GM19468 (cell line): ENCODE measurements around the gene COL27A1.

Experiments used
- ATAC-seq: cut with Tn5 transposase; IDR thresholded peaks from one replicate; pipeline ENCODE4 v1.9.1; 2021; ENCODE audit warnings: mild to moderate bottlenecking, moderate library complexity, moderate number of reproducible peaks; ENCODE audit not compliant: unreplicated experiment; ENCODE audit errors: extremely low read depth

Gene COL27A1

DNA sequence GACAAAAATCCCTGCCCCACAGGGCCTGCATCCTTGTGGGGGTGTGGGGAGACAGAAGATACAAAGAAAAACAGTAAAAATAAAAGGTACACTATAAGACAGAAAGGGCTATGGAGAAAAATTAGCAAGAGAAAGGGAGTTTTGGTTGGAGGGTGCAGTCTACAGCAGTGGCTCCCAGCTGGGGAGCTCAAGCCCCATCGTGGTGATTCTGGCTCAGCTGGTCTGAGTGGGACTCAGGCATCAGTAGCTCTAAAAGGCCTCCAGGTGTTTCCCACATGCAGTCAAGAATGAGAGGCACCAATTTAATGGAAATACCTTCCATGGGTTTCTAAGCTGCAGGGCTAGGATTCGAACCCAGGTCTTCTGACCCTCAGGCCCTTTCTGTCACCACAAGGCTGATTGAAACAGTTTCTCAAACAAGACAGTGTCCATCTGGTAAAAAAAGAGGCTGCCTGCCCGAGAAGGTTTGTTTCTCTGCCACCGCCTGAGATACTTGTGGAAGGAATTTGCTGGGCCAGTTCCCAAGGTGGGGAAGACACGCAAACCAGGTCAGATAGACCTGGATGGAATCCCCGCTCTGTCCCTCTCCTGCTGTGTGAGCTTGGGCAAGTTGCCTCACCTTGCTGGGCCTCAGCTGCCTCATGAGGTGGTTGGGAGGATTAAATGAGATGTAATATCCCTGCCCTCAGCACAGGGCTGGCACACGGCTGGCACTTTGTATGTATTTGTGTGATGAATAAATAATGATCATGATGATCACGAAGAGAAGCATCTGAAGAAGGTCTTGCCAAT is 43.1 kb downstream of the COL27A1 start:
- no peak for ATAC-seq

DNA sequence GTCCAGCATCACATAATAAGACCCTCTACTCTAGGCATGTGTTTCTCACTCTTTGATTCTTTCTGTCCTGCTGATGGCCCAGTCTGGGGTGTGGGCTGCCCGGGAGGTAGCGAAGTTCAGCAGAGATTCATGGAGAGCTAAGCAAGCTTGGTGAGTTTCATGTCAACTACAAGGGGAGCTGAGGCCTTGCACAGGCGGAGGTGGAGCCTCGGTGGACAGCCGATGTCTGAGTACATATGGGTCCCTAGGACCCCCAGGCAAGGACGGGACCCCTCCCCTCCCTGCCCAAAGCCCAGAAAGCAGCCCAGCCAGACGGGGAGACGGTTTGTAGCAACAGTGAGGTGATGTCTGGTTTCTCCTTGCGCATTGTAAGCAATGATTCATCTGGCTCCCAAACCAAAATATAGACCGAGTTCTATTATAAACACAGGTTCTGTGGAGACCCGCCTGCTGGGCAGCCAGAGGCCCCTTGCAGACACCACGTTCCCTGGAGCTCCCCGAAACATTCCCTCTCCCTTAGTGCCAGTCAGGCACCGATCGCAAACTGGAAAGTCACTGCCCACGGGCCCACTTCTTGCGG is 45.5 kb downstream of the COL27A1 start:
- ATAC-seq = no peak

DNA sequence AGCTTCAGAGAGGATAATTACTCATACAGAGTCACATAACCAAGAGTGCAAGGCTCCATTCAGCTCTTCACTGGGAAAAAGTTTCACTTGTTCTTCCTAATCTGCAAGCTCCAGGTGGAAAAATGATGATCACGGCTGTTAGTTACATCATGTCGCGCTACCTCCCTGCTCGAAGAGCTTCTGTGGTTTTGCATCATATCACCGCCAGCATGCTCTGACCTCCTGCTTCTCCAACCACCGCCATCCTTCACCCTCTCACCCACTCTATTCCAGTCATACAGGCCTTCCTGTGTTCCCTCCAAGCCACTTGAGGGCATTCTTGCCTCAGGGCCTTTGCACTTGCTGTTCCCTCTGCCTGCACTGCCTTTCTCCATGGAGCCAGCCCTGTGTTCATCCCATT is 47.1 kb downstream of the COL27A1 start:
- ATAC-seq = no peak

DNA sequence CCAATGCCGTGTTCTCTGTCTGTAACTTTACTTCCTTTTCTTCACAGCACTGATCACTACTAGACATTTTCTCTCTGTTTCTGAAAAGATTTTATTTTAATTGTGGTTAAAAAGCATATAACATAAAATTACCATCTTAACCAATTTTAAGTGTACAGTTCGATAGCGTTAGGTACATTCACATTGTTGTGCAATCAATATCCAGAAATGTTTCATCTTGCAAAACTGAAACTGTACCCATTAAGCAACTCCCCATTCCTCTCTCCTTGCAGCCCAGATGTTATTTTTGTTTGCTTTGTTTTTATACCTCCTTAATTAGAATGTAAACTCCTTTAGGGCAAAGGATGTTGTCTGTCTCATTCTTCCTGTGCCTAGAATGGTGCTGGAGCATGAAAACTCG is 47.5 kb downstream of the COL27A1 start:
- no peak for ATAC-seq

DNA sequence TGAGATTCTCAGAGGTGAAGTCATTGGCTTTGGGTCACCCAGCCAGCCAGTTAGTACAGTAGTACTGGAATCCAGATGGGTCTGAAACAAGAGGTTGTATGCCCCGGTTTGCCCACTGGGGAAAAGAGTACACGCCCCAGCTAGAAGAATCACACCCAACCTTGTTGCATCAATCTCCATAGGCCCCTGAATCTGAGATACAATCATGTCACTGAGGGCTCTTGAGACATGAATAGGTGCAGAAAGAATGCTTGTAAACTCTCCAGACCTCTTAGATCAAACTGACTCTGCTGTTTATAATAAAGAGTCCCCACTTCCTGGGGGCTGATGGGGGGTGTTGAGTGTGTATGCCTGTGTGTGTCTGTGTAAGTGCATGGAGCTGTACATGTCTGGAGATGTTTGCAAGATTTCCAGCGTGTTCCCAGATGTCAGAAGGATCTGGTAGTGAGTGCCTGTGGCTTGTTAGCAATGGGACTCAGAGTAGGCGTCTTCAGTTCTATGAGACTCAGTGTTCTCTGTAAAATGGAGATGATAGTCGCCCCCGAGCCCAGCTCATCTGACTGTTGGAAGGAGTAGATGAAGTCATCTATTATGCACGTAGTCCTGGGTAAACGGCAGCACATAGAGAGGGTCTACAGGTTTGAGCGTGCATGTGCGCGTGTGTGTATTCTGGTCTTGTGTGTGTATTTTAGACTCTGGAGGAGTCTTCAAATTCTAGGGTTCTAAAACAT is 48.2 kb downstream of the COL27A1 start:
- ATAC-seq = no peak

DNA sequence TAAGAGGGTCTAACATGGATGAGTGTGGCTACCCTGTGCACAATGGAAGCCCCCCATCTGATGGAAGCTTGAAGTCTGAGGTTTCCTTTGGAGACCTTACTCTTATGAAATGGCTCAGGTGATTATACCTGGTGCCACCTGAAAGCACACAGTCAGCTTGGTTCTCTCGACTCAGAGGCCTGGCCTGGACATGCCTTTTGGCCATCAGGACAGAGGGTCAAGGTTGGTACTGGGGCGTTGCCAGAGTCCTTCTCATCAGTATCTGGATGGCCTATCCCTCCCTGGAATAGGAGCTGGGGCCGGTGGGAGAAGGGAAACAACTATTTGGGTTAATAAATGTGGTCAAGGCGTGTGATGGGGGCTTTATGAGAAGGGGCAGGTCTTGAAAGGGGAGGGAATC is 48.9 kb downstream of the COL27A1 start:
- ATAC-seq = no peak

DNA sequence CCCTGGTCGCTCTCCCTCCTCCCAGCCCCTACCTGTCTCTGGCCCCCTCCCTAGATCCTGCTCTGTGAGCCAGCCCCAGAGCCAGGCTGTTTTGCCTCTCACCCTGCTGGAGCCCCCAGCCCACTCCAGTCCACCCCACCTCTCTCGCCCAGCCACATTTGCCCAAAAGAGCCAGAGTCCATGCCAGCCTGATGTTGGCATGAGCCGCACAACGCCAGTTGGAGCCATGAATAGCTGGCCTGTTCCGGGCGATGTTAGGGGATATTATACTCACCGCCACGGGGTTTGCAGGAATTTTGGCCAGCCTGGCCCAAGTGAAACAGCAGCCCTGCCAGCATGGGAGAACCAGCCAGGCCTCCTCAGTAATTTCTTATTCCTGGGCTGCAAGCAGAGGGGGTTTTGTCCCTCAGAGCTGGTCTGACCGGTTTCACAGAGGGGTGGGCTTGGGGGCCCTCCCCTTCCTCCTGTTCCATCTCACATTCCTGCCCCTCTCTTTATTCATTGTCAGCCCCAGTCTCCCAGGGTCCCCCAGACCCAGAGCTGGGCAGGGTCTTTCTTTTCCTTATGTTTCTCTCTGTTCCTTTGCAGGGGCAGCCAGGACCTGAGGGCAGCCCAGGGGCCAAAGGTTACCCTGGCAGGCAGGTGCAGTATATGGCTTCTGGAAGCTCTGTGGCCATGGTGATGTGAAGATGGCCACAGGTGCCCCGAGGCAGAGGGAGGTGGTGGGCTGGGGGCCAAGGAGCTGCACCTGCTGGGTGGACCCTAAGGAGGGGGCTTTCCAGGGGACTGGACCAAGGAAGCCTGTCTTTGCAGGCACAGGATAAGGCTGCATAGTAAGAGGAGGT is 50.1 kb downstream of the COL27A1 start:
- no peak for ATAC-seq

DNA sequence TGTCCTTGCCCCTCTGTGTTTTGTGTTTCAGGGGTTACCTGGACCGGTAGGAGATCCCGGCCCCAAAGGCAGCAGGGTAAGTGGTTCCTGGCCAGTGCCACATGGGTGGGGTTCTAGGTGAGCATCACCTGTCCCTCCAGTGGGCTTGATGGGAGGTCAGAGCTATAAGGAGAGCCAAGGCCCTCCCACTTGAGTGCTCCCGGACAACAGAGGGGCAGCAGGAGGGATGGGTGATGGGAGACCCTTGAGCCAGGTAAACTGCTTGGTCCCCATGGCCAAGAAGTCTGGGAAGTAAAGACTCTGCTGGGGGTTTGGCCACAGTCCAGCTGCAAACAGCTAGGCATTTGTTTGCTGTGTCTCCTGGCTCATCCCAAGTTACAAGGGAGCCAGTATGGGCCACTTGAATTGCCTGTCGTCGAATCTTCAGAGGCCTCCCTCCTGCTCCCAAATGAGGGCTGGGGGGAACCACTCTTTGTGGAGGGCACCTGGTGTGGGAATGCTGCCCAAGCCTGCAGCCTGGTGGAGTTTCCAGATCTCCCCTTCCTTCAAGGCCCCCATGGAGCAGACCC is 51.0 kb downstream of the COL27A1 start:
- ATAC-seq = no peak

DNA sequence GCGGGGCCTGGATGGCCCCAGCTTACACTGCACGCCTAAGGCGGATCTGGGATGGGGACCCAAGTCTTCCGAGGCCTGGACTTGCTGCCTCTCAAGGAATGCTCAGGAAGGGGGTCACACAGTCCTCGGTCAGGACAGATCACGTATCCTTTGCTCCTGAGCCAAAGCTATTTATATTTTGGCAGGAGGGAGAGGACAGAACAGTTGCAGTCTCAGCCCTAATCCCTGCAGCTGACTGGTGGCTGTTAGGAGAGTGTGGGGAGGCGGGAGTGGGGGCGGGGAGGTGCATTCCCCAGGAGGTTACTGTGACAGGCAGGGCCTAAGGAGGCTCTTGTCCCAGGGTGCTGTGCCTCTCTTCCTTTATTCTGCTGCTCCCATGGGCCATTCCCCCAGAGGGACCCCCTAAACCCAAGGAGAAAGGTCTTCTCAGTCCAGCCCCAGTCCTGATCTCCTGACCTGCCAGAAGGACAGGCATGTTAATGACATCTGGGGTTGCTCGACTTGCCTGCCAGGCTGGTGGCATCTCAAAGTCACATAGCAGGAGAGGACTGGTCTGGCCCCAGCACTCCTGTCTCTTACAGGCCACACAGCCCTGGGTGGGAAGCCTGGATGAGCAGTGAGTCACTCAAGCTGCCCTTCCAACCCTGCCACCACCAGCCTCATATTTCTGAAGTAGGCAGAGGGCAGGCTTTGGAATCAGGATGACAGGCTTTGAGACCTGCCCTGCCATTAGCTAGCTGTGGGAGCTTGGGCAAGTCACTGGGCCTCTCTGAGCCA is 51.9 kb downstream of the COL27A1 start:
- no peak for ATAC-seq

DNA sequence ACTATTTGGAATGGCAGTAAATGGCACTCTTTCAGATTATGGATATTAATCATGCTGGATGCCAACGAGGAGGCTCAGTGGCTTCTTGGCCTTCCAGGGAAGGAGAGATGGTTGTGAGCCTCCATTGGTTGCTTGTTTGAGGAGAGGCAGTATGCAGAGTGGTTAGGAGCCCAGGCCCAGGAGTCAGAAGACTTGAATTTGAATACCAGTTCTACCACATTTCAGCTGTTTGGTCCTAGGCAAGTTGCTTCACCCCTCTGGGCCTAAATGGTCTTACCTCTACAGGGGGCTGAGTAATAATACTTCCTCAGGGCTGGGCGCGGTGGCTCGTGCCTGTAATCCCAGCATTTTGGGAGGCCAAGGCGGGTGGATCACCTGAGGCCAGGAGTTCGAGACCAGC is 52.5 kb downstream of the COL27A1 start:
- no peak for ATAC-seq

DNA sequence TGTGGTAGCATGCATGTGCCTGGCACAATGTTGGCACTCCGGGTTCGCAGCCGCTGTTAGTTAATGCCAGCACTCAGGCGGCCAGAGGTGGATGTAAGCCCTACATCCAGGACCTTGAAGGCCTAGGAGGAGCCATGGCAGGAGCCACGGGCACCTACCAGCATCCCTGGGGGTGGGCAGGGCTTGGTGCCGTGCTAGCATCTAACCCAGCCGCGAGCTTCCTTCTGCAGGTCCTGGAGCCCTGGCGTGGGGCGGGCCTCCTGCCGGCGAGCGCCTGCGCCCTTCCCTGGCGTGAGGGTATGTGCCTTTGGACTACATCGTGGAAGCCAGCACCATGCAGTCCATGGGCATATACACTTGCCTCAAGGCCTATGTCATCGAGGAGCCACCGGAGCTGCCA is 53.8 kb downstream of the COL27A1 start:
- no peak for ATAC-seq

DNA sequence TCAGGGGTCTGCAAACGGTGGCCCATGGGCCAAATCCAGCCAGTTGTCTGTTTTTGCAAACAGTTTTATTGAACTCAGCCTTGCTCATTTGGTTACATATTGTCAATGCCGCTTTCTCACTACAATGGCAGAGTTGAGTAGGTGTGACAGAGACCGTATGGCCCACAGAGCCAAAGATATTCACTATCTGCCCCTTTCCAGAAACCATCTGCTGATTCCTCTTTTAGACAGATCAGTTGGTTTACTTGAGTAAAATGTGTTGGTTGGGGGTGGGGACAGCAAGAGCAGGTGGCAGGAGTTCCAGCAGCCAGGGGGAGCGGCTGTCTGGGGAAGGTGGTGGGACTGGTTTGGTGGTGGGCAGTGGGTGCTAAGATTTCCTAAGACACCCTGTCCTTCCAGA is 54.8 kb downstream of the COL27A1 start:
- no peak for ATAC-seq

DNA sequence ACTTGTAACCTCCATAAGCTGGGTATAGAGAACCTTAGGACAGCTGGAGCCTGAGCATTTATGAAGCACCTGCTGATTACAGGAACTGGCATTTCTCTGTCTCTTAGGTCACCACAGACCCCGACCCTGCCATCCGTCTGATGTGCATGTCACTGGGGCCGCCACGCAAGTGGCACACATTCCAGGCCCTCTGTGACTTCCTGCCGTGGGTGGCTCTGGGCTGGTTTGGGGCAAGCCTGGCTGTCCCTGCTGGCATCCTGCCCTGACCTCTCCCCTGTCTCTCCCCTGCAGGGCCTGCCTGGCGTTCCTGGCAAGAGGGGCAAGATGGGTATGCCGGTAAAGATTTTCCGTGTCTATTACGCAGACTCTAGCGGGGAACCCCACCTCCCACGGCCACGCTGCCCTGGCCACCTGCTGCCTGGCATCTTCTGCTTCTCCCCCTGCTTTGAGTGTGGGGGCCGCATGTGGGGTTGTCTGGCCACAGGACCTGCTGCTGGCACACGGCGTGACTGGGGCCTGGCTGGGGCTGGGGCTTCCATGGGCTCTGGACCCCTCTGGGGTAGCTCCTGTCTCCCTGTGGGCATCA is 55.4 kb downstream of the COL27A1 start:
- ATAC-seq = no peak

DNA sequence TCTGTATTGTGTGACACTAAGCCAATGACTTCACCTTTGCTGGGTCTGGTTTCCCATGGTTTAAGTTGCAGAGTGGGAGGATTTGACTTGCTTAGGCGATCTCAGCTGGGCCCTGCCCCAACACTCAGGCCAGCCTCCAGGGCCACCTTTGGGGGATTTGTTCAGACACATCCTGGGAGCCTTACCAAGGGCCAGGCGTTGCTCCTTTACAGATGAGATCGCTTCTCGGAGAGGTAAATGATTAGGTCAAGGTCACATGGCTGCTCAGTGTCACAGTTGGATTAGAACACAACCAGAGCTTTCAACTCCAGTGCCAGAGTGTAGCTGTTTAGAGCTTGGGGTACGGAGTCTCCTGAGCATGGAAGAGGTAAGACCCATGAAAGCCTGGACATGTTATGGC is 57.5 kb downstream of the COL27A1 start:
- ATAC-seq = no peak

DNA sequence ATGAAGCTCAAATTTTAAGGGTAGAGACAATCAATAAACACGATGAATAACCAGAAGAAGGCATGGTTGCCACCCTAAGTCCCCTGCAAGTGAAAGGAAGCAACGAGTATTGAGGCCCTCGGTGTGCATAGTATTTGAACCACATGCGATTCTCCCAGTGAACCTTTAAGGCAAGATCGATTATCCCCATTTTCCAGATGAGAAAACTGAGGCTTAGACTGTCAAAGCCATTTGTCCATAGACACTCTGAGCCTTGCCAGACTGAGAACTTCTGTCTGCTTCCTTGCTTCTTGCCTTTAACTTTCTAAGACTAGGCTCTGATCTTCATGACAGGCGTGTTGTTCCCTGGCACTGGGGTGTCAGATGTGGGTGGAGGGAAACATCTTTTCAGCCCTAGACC is 58.2 kb downstream of the COL27A1 start:
- no peak for ATAC-seq

DNA sequence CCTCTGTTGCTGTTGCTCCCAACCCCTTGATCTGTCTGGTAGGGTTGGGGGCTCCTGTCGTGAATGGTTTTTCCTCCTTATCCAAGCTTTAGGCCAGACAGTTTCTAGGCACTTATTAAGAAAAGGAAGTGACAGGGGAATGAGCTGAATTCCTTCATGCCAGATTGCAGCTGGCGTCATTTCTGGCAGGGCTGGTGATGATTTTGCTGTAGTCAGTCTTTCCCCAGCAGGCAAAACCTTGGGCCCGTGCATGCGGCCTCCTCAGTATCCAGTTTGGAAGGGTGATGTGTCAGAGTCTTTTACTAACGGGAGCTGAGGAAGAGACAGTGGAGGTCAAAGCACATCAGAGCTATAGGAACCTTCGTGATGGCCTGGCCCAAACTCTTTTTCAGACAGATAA is 58.8 kb downstream of the COL27A1 start:
- no peak for ATAC-seq

DNA sequence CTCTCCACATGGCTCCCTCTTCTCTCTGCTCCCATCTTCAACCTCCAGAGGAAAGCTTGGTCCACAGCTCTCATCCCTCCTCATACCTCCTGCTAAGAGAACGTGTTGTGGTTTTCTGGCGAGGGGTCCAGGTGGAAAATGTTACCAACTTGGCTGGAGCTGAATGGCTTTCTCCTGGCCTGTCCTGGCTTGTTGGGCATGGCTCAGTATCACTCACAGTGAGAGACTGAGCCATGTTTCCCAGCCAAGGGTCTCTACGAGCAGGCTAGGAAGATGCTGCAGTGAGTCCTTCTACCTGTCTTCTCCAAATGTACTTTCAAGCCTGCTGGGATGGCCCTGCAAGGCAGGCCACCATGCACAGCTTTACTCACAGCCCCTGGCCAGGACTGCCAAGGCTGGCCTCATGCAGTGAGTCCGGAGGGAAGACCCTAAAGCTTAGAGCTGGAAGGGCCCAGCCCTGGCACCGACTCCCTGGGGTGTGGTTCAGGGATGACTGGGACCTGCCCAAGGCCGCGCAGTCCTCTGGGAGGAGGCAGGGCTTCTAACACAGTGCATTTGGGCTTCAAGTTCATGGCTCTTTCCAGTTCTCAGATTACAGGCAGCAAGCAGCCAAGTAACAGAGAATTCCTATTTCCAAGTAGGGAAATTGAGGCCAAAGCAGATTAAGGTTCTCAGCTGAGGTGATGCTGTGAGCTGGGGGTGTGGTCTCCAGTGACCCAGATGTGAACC is 59.5 kb downstream of the COL27A1 start:
- ATAC-seq = no peak

DNA sequence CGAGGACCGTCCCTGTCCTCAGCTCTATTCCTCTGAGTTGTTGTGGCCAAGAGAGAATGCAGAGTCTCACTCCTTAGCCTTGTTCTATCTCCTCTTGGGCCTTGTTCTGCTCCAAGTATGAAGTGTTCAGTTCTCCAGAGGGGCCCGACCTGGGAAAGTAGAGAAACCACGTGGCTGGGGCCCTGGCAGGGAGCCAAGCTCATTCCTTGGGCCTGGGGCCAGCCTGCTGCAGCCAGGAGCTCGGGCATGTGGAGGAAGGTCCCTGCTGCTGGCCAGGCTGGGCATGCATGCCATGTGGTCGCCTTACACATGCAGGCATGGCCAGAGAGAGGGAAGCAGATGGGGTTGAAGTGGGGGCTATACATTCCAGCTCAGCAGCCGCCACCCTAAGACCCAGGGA is 60.7 kb downstream of the COL27A1 start:
- ATAC-seq = no peak

DNA sequence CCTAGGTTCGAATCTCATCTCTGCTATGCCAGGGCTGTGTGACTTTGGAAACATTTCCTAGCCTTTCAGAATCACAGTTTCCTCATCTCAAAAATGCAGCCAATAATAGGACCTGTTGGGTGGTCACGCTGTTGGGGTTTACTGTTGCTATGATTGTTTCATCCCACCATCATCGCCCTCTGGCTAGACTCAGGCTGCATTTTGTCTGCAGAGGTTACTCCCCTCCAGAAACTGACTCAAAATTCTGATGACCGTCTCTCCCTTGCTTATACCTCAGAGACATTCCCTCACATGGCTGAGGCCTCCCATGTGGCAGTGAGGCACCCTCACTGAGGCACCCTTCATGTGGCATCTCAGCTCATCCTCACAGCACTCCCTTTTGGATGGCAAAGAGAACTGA is 61.6 kb downstream of the COL27A1 start:
- no peak for ATAC-seq
